Ishikawa (cell line): ENCODE measurements around the gene MTHFD1L.

Experiments used
- CEBPB ChIP-seq: IDR thresholded peaks from 2 replicates; pipeline ENCODE4 v1.6.1; 2012
- EP300 ChIP-seq: IDR thresholded peaks from 2 replicates; pipeline ENCODE4 v1.6.1; 2012; ENCODE audit warnings: borderline replicate concordance
- TAF1 ChIP-seq: IDR thresholded peaks from 2 replicates; pipeline ENCODE4 v1.6.1; 2012; ENCODE audit warnings: low read depth, mild to moderate bottlenecking
- TEAD4 ChIP-seq: IDR thresholded peaks from 2 replicates; pipeline ENCODE4 v1.6.1; 2012
- ZBTB7A ChIP-seq: IDR thresholded peaks from 2 replicates; pipeline ENCODE4 v1.6.1; 2012; ENCODE audit warnings: low read depth
- TF ChIP-seq, protein P1 (sequence below): IDR thresholded peaks from 2 replicates; pipeline ENCODE4 v1.6.1; 2012

DNA sequence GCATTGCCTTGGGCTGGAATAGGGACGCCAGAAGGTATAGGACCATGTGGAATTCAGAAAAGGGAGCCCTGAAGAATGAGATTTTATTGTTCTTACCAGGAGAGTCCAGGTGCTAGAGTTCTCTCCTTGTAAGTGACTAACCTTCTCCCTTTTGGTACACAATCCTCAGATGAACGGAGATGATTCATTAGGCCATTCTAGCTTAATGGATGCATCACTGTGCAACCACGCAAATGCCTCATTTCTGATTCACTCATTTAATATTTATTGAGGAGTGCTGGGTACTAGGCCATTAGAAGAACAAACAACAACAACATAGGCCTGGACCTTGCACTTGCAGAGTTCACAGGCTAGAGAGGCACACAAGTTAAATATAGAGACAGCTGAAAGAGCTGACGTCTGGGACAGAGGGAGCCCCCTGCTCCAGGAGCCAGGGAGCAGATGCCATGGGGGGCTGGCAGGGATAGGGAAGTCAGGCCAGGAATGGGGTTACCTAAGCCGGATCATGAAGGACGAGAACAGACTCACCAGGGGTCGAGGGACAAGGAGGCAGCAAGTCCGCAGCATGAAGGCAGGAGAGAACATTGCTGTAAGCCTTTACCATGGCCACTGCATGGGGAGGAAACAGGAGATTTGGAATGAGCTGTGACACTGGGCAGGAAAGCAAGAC, 194.7 kb downstream of the MTHFD1L start:
- TF ChIP-seq TEAD4 (peak; percentile 84), CEBPB (no peak), EP300 (peak; percentile 90), TAF1 (no peak), ZBTB7A (no peak)
- TF ChIP-seq, protein P1, sequence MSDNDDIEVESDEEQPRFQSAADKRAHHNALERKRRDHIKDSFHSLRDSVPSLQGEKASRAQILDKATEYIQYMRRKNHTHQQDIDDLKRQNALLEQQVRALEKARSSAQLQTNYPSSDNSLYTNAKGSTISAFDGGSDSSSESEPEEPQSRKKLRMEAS, result no peak
